Stimulated activated naive CD8-positive, alpha-beta T cell treated with anti-CD3 and anti-CD28 coated beads, Interleukin-15, amount 100 ng/mL, for 72 hours (primary cell): Measurements from ENCODE around the gene NMNAT1.
"Not testable (repeated sequence)": the region's sequence is repeated elsewhere in the genome, so short reads cannot be mapped to it uniquely, and the experiment has no call there.

Experiments used
- ATAC-seq: fragments of 150-1000 bp; cut with Tn5 transposase; 2 replicates; pipeline ENCODE4 v1.10.0; 2021; ENCODE audit warnings: mild to moderate bottlenecking, moderate library complexity
- DNase-seq, 2 donors: peaks; one replicate each; pipeline ENCODE4 v3.0.0; 2021 to 2022
- H3K27ac Mint-ChIP-seq, 2 donors: one replicate each; pipeline ENCODE4 v1.8.0; 2022; ENCODE audit warnings: mild to moderate bottlenecking in 2 of 2, mixed read lengths in 2 of 2, moderate library complexity in 2 of 2
- H3K27me3 Mint-ChIP-seq: one replicate; pipeline ENCODE4 v1.8.0; 2022; ENCODE audit warnings: mixed read lengths
- H3K4me1 Mint-ChIP-seq: one replicate; pipeline ENCODE4 v1.8.0; 2022; ENCODE audit warnings: mild to moderate bottlenecking, mixed read lengths
- H3K4me3 Mint-ChIP-seq, 2 donors: one replicate each; pipeline ENCODE4 v1.8.0; 2022; ENCODE audit warnings: mild to moderate bottlenecking in 2 of 2, mixed read lengths in 2 of 2, moderate library complexity in 1 of 2
- H3K9me3 Mint-ChIP-seq, 2 donors: one replicate each; pipeline ENCODE4 v1.8.0; 2022; ENCODE audit warnings: mixed read lengths in 2 of 2

The NMNAT1 gene

DNA sequence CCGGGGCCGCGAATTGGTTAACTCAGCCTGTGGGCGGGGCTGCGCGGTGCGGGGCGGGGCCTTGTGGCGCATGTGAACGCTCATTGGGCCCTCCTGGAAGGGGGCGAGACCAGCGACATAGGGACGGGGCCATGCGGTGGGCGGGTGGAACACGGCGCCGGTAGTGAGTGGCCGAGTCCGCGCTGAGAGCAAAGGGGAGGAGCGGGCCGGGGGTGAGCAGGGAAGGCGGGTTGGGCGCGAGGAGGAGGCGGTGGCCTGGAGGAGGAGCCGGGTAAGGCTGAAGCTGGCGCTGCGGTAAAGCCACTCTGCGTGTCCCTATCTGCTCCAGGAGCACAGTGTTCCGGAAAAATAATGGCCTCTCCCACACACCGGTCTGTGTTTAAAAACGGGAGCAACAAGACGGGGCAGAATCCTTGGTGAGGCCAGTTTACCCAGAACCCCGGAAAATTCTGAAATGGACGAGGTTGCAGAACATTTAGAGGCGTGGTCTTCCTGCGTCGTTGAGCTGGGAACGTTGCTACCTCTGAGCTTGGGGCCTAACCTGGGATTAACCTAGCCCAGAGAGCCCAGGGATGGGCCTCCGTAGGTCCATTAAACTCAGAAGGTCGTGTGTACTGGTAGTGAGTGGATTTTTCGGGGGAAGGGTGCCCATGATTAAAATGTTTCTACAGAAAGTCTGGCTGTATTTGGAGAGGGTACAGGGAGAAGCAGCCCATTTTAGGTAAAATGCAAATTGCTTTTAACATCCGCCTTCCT lies 32.7 kb upstream of the NMNAT1 start:
- peak overlapping the region; percentile 96 for H3K27ac Mint-ChIP-seq
- peak overlapping the region; percentile 93 to 94 for H3K4me3 Mint-ChIP-seq
- peak; percentile 97 for ATAC-seq

DNA sequence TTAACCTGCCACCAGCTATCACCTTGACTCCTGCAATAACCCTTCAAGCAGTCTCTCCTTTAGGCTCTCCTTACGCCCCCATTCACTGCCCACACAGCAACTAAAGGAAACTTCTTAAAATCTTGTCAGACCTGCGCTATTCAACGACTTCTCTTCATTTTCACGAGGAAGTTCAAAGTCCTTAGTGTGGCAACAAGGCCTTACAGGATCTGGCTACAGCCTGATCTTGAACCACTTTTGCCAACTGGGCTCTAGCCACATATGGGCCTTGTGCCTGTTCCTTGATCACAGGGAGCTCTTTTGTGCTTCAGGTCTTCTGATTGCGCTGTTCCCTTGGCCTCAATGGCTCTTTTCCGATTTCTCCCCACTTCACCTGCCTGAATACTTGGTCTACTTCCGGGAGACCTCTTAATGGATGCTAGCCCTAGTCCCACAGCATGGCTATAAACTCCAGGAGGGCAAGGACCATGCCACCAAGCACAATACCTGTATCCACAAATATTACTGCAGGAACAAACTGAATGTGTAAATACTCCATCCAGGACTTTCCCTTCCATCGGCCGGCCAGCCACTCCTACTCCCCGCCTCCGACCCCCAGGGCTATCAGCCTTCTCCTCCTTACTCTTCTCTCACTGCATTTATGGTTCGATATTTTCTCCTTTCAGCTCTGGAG lies 30.9 kb upstream of the NMNAT1 start:
- Mint-ChIP-seq H3K9me3 (no peaks in the 10 kb centered on the region), H3K4me3 (peak overlapping the region; percentile 2 to 26), H3K4me1 (peaks cover 32% of the 10 kb centered on the region), H3K27me3 (no peaks in the 10 kb centered on the region), H3K27ac (no peak overlapping the region)
- ATAC-seq (no peak), DNase-seq (no peak)

More for the DNA sequence above, 32.7 kb upstream of the NMNAT1 start:
- peaks cover 33% of the 10 kb centered on the region for H3K4me1 Mint-ChIP-seq
- no peaks in the 10 kb centered on the region for H3K9me3 Mint-ChIP-seq
- peak; percentile 100 for DNase-seq
- H3K27me3 Mint-ChIP-seq, result no peaks in the 10 kb centered on the region

DNA sequence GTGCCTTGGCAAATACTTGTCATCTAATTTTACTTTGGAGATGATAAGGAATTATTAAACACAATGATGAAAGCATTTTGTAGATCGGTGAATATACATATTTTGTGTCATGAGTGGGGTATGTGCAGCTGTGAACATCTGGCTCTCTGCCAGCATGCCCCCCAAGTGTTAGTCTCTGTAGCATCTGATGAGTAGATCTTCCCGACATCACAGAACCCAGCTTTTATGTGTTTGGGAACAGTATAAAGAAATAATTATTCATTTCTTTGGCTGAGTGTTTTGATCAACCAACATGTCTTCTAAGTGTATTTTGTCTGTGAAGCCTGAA lies 28.7 kb upstream of the NMNAT1 start:
- H3K9me3 Mint-ChIP-seq, result no peaks in the 10 kb centered on the region
- no peak overlapping the region for H3K4me3 Mint-ChIP-seq
- H3K4me1 Mint-ChIP-seq, result peaks cover 19% of the 10 kb centered on the region
- DNase-seq (no peak), ATAC-seq (no peak)
- no peaks in the 10 kb centered on the region for H3K27me3 Mint-ChIP-seq
- no peak overlapping the region for H3K27ac Mint-ChIP-seq

DNA sequence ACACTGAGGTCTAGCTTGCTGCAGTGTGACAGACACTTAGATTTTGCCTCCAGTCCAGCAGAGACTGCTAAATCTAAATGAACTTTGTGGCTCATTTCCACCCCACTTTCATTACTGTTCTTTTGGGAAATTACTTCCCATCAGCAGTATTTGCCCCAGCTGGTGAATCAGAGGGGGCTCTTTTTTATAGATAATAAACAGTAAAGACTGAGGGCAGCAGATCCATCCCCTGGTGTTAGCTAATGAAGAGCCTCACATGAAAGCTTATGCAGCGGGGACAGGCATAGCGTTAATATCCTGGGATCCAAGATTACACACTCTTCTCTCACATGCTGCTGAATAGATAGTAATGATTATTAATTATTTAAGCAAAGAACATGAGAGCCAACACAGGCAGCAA lies 26.8 kb upstream of the NMNAT1 start:
- no peaks in the 10 kb centered on the region for H3K27me3 Mint-ChIP-seq
- H3K27ac Mint-ChIP-seq, result no peak overlapping the region
- no peaks in the 10 kb centered on the region for H3K9me3 Mint-ChIP-seq
- no peak for ATAC-seq
- H3K4me3 Mint-ChIP-seq, result no peak overlapping the region
- peaks cover 11% of the 10 kb centered on the region for H3K4me1 Mint-ChIP-seq
- no peak for DNase-seq

DNA sequence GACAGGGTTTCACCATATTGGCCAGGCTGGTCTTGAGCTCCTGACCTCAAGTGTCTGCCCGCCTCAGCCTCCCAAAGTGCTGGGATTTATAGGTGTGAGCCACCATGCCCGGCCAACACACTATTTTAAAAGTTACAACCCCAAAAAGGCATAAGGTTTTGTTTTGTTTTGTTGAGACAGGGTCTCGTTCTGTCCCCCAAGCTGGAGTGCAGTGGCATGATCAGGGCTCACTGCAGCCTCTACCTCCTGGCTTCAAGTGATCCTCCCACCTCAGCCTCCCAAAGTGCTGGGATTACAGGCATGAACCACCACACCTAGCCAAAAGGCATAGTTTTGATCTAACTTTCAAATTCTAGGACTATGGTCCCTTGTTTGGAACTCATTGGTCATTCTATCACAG lies 25.8 kb upstream of the NMNAT1 start:
- not testable (repeated sequence) for ATAC-seq, H3K27ac Mint-ChIP-seq, H3K4me3 Mint-ChIP-seq, H3K4me1 Mint-ChIP-seq, H3K27me3 Mint-ChIP-seq, H3K9me3 Mint-ChIP-seq, DNase-seq

DNA sequence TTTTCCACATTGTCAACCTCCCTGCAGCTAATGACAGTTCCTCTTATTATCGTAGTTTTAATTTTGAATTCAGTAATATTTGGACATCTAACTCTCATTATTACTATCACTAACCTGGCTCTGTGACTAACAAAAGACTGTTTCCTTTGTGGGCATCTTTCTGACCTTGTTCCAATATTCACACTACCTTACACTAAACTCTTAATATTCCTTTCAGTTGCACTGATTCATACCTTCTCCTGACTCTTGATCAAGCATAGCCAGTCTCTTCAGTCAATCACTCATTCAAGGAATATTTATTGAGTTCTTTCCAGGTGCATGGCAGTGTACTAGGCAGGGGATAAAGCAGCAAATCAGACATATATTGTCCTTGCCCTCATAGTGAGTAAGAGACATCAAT lies 25.4 kb upstream of the NMNAT1 start:
- no peaks in the 10 kb centered on the region for H3K27me3 Mint-ChIP-seq
- H3K4me3 Mint-ChIP-seq, result no peak overlapping the region
- H3K9me3 Mint-ChIP-seq, result no peaks in the 10 kb centered on the region
- H3K27ac Mint-ChIP-seq, result peak overlapping the region in 1 of 2 donors; percentile 2
- peaks cover 6% of the 10 kb centered on the region for H3K4me1 Mint-ChIP-seq
- DNase-seq (no peak), ATAC-seq (peak; percentile 55)

DNA sequence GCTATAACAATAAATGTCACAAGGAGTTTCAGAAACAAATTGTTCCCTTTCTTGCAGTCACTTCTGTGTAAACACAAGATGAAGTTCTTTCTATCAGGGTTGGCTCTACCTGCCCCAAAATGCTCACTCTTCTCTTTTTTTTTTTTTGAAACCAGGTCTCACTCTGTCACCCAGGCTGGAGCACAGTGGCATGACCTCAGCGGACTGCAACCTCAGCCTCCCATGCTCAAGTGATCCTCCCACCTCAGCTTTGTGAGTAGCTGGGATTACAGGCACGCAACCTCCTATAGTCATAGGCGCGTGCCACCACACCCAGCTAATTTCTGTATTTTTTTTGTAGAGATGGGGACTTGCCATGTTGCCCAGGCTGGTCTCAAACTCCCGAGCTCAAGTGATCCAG lies 22.7 kb upstream of the NMNAT1 start:
- Mint-ChIP-seq H3K27me3 (no peaks in the 10 kb centered on the region), H3K4me1 (peaks cover 6% of the 10 kb centered on the region), H3K27ac (no peak overlapping the region), H3K4me3 (no peak overlapping the region), H3K9me3 (no peaks in the 10 kb centered on the region)
- no peak for DNase-seq
- ATAC-seq, result no peak

DNA sequence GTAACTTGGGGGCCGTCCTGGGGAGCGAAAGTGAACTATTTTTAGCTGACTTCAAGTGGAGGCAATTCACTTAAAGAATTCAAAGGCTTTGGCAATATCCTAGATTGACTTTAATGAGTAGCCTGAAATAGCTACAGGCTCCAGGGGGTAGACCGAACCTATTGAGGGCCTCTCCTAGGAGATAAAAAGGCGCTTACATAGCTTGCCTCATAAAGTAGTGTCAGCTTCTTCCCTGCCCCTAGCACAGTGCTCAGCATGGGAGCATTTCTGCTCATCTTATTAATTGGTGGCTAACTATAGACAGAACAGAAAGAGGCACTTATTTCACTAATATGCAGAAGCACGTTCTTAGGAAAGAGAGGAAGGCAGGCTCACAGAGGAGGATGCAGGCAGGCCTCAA lies 20.9 kb upstream of the NMNAT1 start:
- peaks cover 6% of the 10 kb centered on the region for H3K4me1 Mint-ChIP-seq
- no peaks in the 10 kb centered on the region for H3K27me3 Mint-ChIP-seq
- ATAC-seq (no peak), DNase-seq (no peak)
- no peaks in the 10 kb centered on the region for H3K9me3 Mint-ChIP-seq
- H3K27ac Mint-ChIP-seq, result no peak overlapping the region
- H3K4me3 Mint-ChIP-seq, result no peak overlapping the region

DNA sequence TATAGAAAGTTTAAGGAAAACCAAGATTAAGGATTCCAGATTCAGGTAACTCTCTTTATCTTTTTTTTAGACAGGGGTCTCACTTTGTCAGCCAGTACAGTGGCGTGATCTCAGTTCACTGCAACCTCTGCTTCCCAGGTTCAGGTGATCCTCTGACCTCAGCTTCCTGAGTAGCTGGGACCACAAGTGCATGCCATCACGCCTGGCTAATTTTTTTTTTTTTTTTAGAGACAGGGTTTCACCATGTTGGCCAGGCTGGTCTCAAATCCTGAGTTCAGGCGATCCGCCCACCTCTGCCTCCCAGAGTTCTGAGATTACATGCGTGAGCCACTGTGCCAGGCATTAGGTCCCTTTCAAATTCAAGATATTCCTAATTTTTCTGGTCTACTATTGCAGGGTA lies 16.0 kb upstream of the NMNAT1 start:
- Mint-ChIP-seq H3K4me3 (no peak overlapping the region), H3K4me1 (no peaks in the 10 kb centered on the region), H3K9me3 (no peaks in the 10 kb centered on the region), H3K27me3 (no peaks in the 10 kb centered on the region), H3K27ac (no peak overlapping the region)
- DNase-seq (no peak), ATAC-seq (no peak)

DNA sequence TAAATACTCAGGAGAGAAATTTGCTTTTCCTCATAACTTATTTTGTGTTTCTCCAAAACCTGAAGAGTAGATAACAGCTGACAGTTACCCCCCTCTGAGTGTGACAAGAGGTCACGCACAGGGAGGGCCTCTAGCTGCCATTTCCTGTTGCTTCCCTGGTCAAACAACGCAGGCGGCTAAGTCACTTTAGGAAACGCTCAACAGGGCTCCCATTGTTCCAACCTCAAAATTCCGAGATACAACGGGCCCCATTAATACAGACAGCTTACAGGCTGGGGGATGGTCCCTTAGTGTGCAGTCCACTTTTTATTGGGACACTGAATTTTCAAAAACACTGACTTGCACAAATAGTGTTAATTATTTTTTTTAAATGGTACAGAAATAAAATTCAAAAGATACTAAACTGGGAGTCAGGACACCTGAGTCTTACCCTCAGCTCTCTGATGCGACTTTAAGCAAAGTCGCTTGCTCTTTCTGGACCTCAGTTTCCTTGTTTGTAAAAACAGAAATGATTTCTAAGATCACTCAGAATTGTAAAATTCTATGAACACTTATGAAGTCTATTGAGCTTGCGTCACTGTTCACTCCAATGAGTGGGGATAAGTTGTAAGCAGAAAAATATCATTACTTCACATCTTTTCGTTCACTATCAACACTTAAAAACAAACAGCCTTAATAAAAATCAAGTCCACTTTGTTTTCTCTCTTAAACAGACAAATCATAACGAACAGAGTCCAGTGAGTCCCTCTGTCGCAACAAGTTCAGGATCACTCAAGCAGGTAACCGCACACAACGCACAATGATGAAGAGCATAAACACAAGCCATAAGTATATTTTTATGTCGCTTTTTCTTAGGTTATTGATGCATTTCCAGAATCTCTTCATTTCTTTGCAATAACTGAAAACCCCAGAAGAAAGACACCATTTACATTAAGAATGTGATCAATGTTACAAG lies 13.6 kb upstream of the NMNAT1 start:
- H3K9me3 Mint-ChIP-seq, result no peaks in the 10 kb centered on the region
- H3K27me3 Mint-ChIP-seq, result no peaks in the 10 kb centered on the region
- no peak for DNase-seq

DNA sequence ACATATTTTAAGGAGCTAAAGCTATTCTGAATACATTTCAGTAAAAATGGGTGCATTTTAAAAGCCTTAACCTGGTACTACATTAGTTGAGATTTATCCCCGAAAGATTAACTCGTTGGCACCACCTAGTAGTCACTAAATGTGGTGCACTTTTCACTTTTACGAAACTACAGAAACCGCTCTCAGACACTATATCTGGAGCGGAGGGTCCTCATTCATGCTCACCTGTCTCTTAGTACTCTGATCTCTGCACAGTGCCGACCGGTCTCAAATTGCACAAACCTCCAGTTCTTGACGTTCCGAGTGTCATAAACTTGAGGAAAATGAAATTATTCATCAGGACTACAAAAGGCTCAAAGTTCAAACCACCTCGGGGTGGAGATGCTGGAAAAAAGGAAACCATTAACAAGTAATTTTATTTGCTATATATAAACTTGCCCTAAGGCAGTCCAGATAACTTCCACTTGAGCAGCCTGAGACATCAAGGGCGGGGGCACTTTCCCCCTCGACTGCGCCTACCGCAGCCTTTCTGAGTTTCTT lies 806 bp upstream of the NMNAT1 start:
- peak overlapping the region; percentile 100 for H3K27ac Mint-ChIP-seq
- no peaks in the 10 kb centered on the region for H3K27me3 Mint-ChIP-seq
- ATAC-seq, result peak; percentile 65
- DNase-seq, result peak; percentile 32 to 55
- no peaks in the 10 kb centered on the region for H3K9me3 Mint-ChIP-seq
- H3K4me3 Mint-ChIP-seq, result peak overlapping the region; percentile 99 to 100
- peaks cover 22% of the 10 kb centered on the region for H3K4me1 Mint-ChIP-seq

More for the DNA sequence above, 13.6 kb upstream of the NMNAT1 start:
- Mint-ChIP-seq H3K4me1 (no peaks in the 10 kb centered on the region), H3K4me3 (no peak overlapping the region), H3K27ac (no peak overlapping the region)
- no peak for ATAC-seq

DNA sequence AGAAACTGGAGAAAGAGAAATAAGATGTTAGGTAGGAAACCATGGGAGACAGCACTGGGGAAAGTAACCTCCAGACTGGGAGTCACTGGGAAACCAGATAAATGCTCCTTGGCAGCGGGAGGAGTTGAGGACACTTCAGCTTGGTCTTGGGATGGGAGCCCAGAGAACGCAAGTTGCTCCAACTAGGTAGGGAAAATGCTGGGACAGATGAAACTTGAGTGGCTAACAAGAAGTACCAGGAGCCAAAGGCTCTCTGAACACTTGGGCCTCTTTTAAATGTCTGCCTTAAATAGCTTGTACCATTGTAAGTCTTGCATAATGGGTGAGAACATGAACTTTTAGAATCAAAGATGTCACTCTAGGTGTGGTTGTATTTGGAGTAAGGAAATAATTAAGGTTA lies 3.0 kb downstream of the NMNAT1 start:
- peaks cover 24% of the 10 kb centered on the region for H3K4me1 Mint-ChIP-seq
- no peaks in the 10 kb centered on the region for H3K27me3 Mint-ChIP-seq
- DNase-seq (no peak), ATAC-seq (no peak)
- H3K27ac Mint-ChIP-seq, result no peak overlapping the region
- H3K4me3 Mint-ChIP-seq, result no peak overlapping the region
- H3K9me3 Mint-ChIP-seq, result no peaks in the 10 kb centered on the region

DNA sequence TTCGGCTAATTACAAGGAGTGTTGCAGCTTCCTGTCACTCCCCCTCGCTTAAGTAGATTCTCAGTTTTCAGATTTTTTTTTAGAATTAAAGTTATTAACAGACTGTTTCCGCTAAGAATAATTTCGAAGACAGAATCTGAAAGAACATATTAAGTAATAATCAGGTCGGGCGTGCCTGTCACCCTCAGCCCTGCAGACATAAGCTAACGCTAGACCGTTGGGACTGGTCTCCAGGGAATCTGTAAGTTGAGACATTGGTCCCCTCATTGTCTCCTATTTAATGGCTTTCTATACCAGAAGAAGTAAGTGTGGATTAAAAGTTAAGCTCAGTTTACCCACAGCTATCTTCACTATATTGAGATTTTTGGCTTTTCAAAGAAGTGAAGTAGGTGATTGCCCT lies 14.5 kb downstream of the NMNAT1 start:
- H3K4me1 Mint-ChIP-seq, result no peaks in the 10 kb centered on the region
- no peak overlapping the region for H3K4me3 Mint-ChIP-seq
- no peak overlapping the region for H3K27ac Mint-ChIP-seq
- H3K9me3 Mint-ChIP-seq, result no peaks in the 10 kb centered on the region
- ATAC-seq (no peak), DNase-seq (no peak)
- H3K27me3 Mint-ChIP-seq, result no peaks in the 10 kb centered on the region

DNA sequence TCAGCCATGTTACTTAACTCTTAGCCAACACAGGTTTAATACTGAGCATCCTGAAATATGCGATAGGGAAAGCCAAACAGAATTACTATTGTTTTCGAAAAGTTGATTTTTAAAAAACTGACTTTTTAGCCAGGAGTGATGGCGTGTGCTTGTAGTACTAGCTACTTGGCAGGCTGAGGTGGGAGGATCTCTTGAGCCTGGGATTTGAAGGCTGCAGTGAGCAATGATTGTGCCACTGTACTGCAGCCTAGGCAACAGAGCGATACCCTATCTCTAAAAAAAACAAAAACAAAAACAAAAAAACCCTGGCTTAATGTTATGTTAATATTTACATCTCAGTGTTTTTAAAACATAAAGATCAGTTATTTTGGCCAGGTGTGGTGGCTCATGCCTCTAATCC lies 16.7 kb downstream of the NMNAT1 start:
- Mint-ChIP-seq H3K9me3 (no peaks in the 10 kb centered on the region), H3K27me3 (no peaks in the 10 kb centered on the region), H3K4me1 (no peaks in the 10 kb centered on the region), H3K27ac (no peak overlapping the region), H3K4me3 (no peak overlapping the region)
- ATAC-seq (no peak), DNase-seq (no peak)

DNA sequence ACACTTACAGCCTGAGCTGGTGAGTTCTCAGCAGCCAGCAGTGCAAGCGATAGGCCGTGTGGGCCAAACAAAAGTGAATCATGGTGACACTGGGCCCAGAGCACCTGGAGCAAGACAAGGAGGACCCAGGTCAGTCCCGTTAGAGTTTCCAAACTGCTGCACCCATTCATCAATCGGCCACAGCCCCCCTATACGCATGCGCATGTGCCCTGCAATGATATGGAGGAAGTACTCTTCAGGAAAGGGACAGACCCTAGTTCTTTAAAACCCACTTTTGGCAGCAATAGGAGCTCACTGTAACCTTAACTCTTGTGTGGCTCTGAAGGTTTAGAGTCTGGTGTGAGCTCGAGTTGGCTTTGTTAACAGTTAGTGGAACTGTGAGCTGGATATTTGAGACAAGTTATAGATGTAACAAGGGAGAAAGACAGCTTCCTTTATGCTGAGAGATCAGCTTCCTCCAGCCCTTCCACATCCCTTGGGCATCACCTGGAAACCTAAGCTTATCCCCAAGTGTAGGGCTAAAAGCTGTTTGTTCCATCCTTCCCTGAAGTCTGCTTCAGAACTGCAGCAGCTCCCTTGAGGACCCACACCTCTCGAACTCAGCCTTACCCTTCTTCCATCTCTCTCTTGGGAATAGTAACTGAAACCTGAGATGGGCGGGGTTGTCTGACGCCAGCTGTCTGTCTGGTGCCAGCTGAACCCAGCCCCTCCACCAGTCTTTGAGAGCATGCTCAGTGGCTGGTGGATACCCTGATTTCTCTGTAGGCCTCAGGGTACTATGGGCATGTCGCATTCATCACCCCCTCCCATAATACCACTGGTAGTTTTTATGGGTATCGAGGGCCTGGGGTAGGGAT lies 17.7 kb downstream of the NMNAT1 start:
- Mint-ChIP-seq H3K4me1 (no peaks in the 10 kb centered on the region), H3K27ac (peak overlapping the region in 1 of 2 donors; percentile 77), H3K9me3 (no peaks in the 10 kb centered on the region), H3K4me3 (no peak overlapping the region), H3K27me3 (no peaks in the 10 kb centered on the region)
- no peak for ATAC-seq
- DNase-seq, result no peak
